ENCODE measurements around the gene PACRG. TPM values are rescaled to one million over a fixed set of nuclear protein-coding genes. Genes with fewer than 3 reads are reported as not detected.

PACRG gene
- total and polyA plus RNA-seq, 2 of the 8 experiments (the other 6 are each of a cell fraction or from before 2014, with no cell fraction given): 0.44 to 0.54 TPM

DNA sequence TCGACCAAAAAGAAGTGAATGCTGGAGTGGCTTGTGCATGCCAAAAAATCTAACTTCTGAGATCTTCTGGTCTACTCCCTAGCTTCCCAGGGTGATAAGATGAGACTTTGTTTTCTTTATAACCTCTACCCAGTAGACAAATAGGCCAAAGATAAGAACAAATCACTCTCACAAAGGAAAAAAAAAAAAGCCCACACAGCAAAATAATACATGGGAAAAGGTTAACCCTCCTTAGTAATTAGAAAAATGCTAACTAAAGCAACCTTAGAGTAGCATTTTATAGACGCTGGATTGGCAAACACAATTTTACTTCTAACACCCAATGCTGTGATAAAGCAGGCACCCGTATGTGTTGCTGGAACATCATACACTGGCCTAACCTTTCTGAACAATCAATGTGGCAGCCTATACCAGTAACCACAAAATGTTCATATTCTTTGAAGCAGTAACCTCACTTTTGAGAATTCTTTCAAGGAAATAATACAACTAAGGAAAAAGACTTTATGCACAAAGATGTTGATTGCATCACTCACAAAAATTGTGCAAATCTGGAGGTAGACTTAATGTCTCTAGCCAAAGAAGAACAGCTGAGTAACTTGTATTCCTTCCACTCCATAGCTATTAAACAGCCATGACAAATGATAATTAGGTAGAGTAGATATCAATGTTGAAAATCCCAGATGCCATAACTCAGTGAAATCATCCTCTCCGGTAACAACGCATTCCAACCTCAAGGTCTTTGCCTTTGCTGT, 570.5 kb downstream of the PACRG start:
- no peak overlapping the region for H3K27ac ChIP-seq (ENCODE audit: low read depth, low read length)
- no peak overlapping the region for H4K5ac ChIP-seq (ENCODE audit: insufficient read length, low read depth, low read length)
- POLR2A ChIA-PET (ENCODE audit: partially characterized antibody): no interaction called here
- H2BK120ac ChIP-seq (replicated peaks; ENCODE audit: low read depth, low read length): no peak overlapping the region
- no peak overlapping the region for H4K91ac ChIP-seq (replicated peaks; ENCODE audit: insufficient read length, low read length)
- no peak overlapping the region for H2BK15ac ChIP-seq (ENCODE audit: low read length)
- H3K18ac ChIP-seq (ENCODE audit: extremely low read depth, low read length): no peak overlapping the region
- H3K56ac ChIP-seq (replicated peaks; ENCODE audit: insufficient read length, low read depth, low read length): no peak overlapping the region
- H3K9me3 ChIP-seq (ENCODE audit: insufficient read depth in 2 of 2, low read depth in 1 of 2, low read length in 1 of 2): 0 out of 4 replicates have a peak, but pooled peaks cover 0 to 3% of the 10 kb centered on the region in 2 experiments
- no peak overlapping the region for H3K9ac ChIP-seq (replicated peaks in 1 of 4; ENCODE audit: extremely low read depth in 1 of 4, low read depth in 3 of 4, low read length in 3 of 4)
- H3K23me2 ChIP-seq (ENCODE audit: low read depth, low read length): no peaks in the 10 kb centered on the region
- no peak overlapping the region for H2AK5ac ChIP-seq (ENCODE audit: low read depth, low read length)
- H3K4ac ChIP-seq (replicated peaks; ENCODE audit: insufficient read length, low read depth, low read length): no peak overlapping the region
- DNase-seq (ENCODE audit: low read depth in 1 of 2, low spot score in 2 of 2) (no peak), FAIRE-seq (no peak)
- H2BK20ac ChIP-seq (ENCODE audit: low read length): no peak overlapping the region
- H3K4me2 ChIP-seq (ENCODE audit: insufficient read depth in 1 of 2, low read depth in 2 of 2, low read length in 2 of 2): no peak overlapping the region
- no peaks in the 10 kb centered on the region for H3K4me1 ChIP-seq (replicated peaks in 1 of 4; ENCODE audit: control insufficient read depth in 3 of 4, insufficient read depth in 4 of 4, low read length in 3 of 4)
- H2AFZ ChIP-seq (ENCODE audit: low read length): no peak overlapping the region
- H2BK5ac ChIP-seq (ENCODE audit: low read depth, low read length): no peak overlapping the region
- CTCF ChIA-PET (ENCODE audit: partially characterized antibody): interaction anchor here (2.2 kb wide), 2 partner anchors 13 to 55 kb away, joined by 5 to 7 read pairs; no protein-coding TSS in a partner anchor
- no peak overlapping the region for H3K14ac ChIP-seq (ENCODE audit: insufficient read length)
- no peaks in the 10 kb centered on the region for H3K79me2 ChIP-seq (ENCODE audit: control insufficient read depth in 1 of 2, insufficient read depth in 2 of 2, low read length in 2 of 2)
- no peaks in the 10 kb centered on the region for H4K20me1 ChIP-seq (replicated peaks in 1 of 2; ENCODE audit: control insufficient read depth in 1 of 2, insufficient read depth in 2 of 2, low read length in 2 of 2)
- H3K36me3 ChIP-seq (ENCODE audit: control insufficient read depth in 2 of 4, insufficient read depth in 4 of 4, low read length in 3 of 4): no peaks in the 10 kb centered on the region
- WGBS, 2 experiments (ENCODE audit: extremely low coverage in 1 of 2, insufficient coverage in 1 of 2, insufficient read length in 1 of 2, insufficient replicate concordance in 2 of 2, low coverage in 1 of 2, low lambda C conversion rate in 2 of 2, missing lambda C conversion rate in 1 of 2): 92% methylated on average over 5 of the region's 5 CpGs; no CpG with 5 or more reads in 1 of the 2 experiments
- no peaks in the 10 kb centered on the region for H3K79me1 ChIP-seq (ENCODE audit: low read depth, low read length)
- no peaks in the 10 kb centered on the region for H3K27me3 ChIP-seq (replicated peaks in 1 of 4; ENCODE audit: control insufficient read depth in 3 of 4, extremely low read depth in 1 of 4, insufficient read depth in 3 of 4, low read length in 3 of 4)
- no peak overlapping the region for H2BK12ac ChIP-seq (ENCODE audit: low read depth, low read length)
- H4K8ac ChIP-seq (ENCODE audit: extremely low read depth, insufficient read depth, low read length): no peak overlapping the region
- H3K4me3 ChIP-seq (ENCODE audit: extremely low read depth in 1 of 4, insufficient read depth in 2 of 4, low read depth in 3 of 4, low read length in 4 of 4): no peak overlapping the region
- no peak overlapping the region for H3K23ac ChIP-seq (ENCODE audit: insufficient read length)
- no peak for TF ChIP-seq MAFK (IDR thresholded peaks at IDR 0.05; ENCODE audit: low read depth, low read length)
- no peak for TF ChIP-seq NRF1 (IDR thresholded peaks at IDR 0.05; ENCODE audit: low read depth, low read length)
- TF ChIP-seq SP4 (IDR thresholded peaks at IDR 0.05; ENCODE audit: low read length): no peak
- no peak for TF ChIP-seq CEBPB (IDR thresholded peaks at IDR 0.05; ENCODE audit: low read depth, low read length)
- TF ChIP-seq JUN (IDR thresholded peaks at IDR 0.05; ENCODE audit: low read depth, low read length): no peak
- no peak for TF ChIP-seq SIX5 (IDR thresholded peaks at IDR 0.05; ENCODE audit: low read depth, low read length)
- TF ChIP-seq CHD2 (IDR thresholded peaks at IDR 0.05; ENCODE audit: low read length): no peak
- TF ChIP-seq, protein P1, sequence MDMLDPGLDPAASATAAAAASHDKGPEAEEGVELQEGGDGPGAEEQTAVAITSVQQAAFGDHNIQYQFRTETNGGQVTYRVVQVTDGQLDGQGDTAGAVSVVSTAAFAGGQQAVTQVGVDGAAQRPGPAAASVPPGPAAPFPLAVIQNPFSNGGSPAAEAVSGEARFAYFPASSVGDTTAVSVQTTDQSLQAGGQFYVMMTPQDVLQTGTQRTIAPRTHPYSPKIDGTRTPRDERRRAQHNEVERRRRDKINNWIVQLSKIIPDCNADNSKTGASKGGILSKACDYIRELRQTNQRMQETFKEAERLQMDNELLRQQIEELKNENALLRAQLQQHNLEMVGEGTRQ (IDR thresholded peaks at IDR 0.05; ENCODE audit: low read length): no peak
- TF ChIP-seq CHD1 (IDR thresholded peaks at IDR 0.05; ENCODE audit: low read depth, low read length): no peak
- TF ChIP-seq CREB1 (IDR thresholded peaks at IDR 0.05): no peak
- TF ChIP-seq PHF8 (conservative IDR thresholded peaks at IDR 0.05; ENCODE audit: low read depth, low read length): no peak
- no peak for TF ChIP-seq SIRT6 (IDR thresholded peaks at IDR 0.05; ENCODE audit: low read length)
- TF ChIP-seq EGR1 (IDR thresholded peaks at IDR 0.05; ENCODE audit: borderline replicate concordance, low read depth, low read length): no peak
- no peak for TF ChIP-seq YY1 (IDR thresholded peaks at IDR 0.05; ENCODE audit: low read depth, low read length)
